H1 (cell line): ENCODE results near the gene WDR26.

Source experiments
- CEBPB ChIP-seq: IDR thresholded peaks from 2 replicates; pipeline ENCODE4 v1.6.1; 2012; ENCODE audit warnings: low read depth, low read length
- CREB1 ChIP-seq: IDR thresholded peaks from 2 replicates; pipeline ENCODE4 v1.6.1; 2012; ENCODE audit warnings: inconsistent platforms
- CTCF ChIP-seq, 3 experiments: IDR thresholded peaks; 1 replicate in 2 of 3; 2 replicates in 1 of 3; pipeline versions ENCODE4 v1.5.1 to v1.6.1; 2011; ENCODE audit warnings: low read length in 3 of 3, mild to moderate bottlenecking in 3 of 3, inconsistent platforms in 2 of 3, low read depth in 1 of 3, moderate library complexity in 1 of 3; ENCODE audit not compliant: insufficient read depth in 1 of 3; ENCODE audit errors: control extremely low read depth in 1 of 3
- EZH2 ChIP-seq: fragments of 200-600 bp; sonication (generic); IDR thresholded peaks from 2 replicates; pipeline ENCODE4 v1.7.1; 2012; ENCODE audit warnings: low read depth, mild to moderate bottlenecking, moderate library complexity, low read length, inconsistent platforms; ENCODE audit not compliant: severe bottlenecking
- NANOG ChIP-seq: IDR thresholded peaks from 2 replicates; pipeline ENCODE4 v1.6.1; 2011; ENCODE audit warnings: low read length, low read depth, mild to moderate bottlenecking, inconsistent platforms; ENCODE audit not compliant: insufficient read depth, poor library complexity, severe bottlenecking
- POLR2A ChIP-seq, 2 experiments: IDR thresholded peaks; 1 replicate in 1 of 2; 2 replicates in 1 of 2; pipeline ENCODE4 v1.6.1; 2011; ENCODE audit warnings: low read depth in 2 of 2, low read length in 2 of 2, mild to moderate bottlenecking in 2 of 2; ENCODE audit errors: control extremely low read depth in 1 of 2
- RAD21 ChIP-seq, 2 experiments: IDR thresholded peaks in 1 of 2; conservative IDR thresholded peaks in 1 of 2; 2 replicates each; pipeline ENCODE4 v1.6.1; 2011; ENCODE audit warnings: low read depth in 2 of 2, low read length in 2 of 2, improper control_type of control experiment in 1 of 2, inconsistent platforms in 1 of 2, mild to moderate bottlenecking in 1 of 2, moderate library complexity in 1 of 2
- RXRA ChIP-seq: IDR thresholded peaks from 2 replicates; pipeline ENCODE4 v1.6.1; 2011; ENCODE audit warnings: low read depth, mild to moderate bottlenecking, low read length, moderate library complexity; ENCODE audit not compliant: insufficient read depth
- SRF ChIP-seq: IDR thresholded peaks from 2 replicates; pipeline ENCODE4 v1.6.1; 2011; ENCODE audit warnings: mild to moderate bottlenecking, low read depth, low read length, moderate library complexity
- TAF1 ChIP-seq: IDR thresholded peaks from 2 replicates; pipeline ENCODE4 v1.6.1; 2011; ENCODE audit warnings: mild to moderate bottlenecking, low read depth, low read length
- TEAD4 ChIP-seq: IDR thresholded peaks from 2 replicates; pipeline ENCODE4 v1.6.1; 2012; ENCODE audit warnings: low read depth, low read length, inconsistent platforms, mixed read lengths

- TF ChIP-seq EZH2 (no peak), CTCF (IDR thresholded peaks at IDR 0.05; ENCODE audit: control extremely low read depth in 1 of 3, insufficient read depth in 1 of 3, low read depth in 1 of 3, low read length in 3 of 3) (no peak), RAD21 (IDR thresholded peaks at IDR 0.05 in 1 of 2, conservative IDR thresholded peaks at IDR 0.05 in 1 of 2; ENCODE audit: low read depth in 2 of 2, low read length in 2 of 2) (no peak), SRF (no peak), TEAD4 (no peak), CREB1 (no peak), RXRA (no peak), POLR2A (IDR thresholded peaks at IDR 0.05; ENCODE audit: control extremely low read depth in 1 of 2, low read depth in 2 of 2, low read length in 2 of 2) (no peak), TAF1 (no peak), CEBPB (no peak), NANOG (no peak)
These were observed 46.7 kb downstream of the WDR26 start for GRCh38 chr1:224387943-224388342.
